ENCODE measurements around the gene MAML2.

MAML2 gene

GRCh38 chr11:96342961-96343711 is at the start of gene MAML2:
TSS of gene MAML2 (minus strand) at chr11:96343195. CDS start at chr11:96341895, 1,300 bp downstream.
- in situ Hi-C loops (cut with MboI; ENCODE audit: low sequenced_read_pairs), result no loop called here

- in situ Hi-C loops (cut with MboI; ENCODE audit: low sequenced_read_pairs), result loop anchor here (25.0 kb wide), 1 partner anchor 555 kb away; no protein-coding TSS in a partner anchor
Observed at GRCh38 chr11:96391698-96392307, 48.8 kb upstream of the MAML2 start.

- in situ Hi-C loops (cut with MboI; ENCODE audit: low sequenced_read_pairs), result loop anchor here (25.0 kb wide), 1 partner anchor 553 kb away; no protein-coding TSS in a partner anchor
Observed at GRCh38 chr11:96390488-96390792, 47.4 kb upstream of the MAML2 start.

- in situ Hi-C loops (cut with MboI; ENCODE audit: low sequenced_read_pairs), result loop anchor here (25.0 kb wide), 1 partner anchor 553 kb away; no protein-coding TSS in a partner anchor
Observed at GRCh38 chr11:96389720-96390487, 46.9 kb upstream of the MAML2 start, which contains the start of the genes CCDC82 and JRKL. TSS of gene CCDC82 (minus strand) at chr11:96389912. CDS start at chr11:96384747, 5,165 bp downstream. TSS of gene JRKL (plus strand) at chr11:96390013. CDS start at chr11:96390650, 637 bp downstream.

- in situ Hi-C loops (cut with MboI; ENCODE audit: low sequenced_read_pairs), result loop anchor here (25.0 kb wide), 1 partner anchor 552 kb away; no protein-coding TSS in a partner anchor
Observed at GRCh38 chr11:96388891-96389719, 46.1 kb upstream of the MAML2 start.

- in situ Hi-C loops (cut with MboI; ENCODE audit: low sequenced_read_pairs), result loop anchor here (25.0 kb wide), 1 partner anchor 548 kb away; no protein-coding TSS in a partner anchor
Observed at GRCh38 chr11:96385187-96385586, 42.2 kb upstream of the MAML2 start.

- in situ Hi-C loops (cut with MboI; ENCODE audit: low sequenced_read_pairs), result loop anchor here (25.0 kb wide), 1 partner anchor 547 kb away; no protein-coding TSS in a partner anchor
Observed at GRCh38 chr11:96384156-96384555, 41.2 kb upstream of the MAML2 start.

GRCh38 chr11:96376796-96377195 is 33.8 kb upstream of the MAML2 start:
- in situ Hi-C loops (cut with MboI; ENCODE audit: low sequenced_read_pairs), result loop anchor here (25.0 kb wide), 1 partner anchor 539 kb away; no protein-coding TSS in a partner anchor

GRCh38 chr11:96373826-96374225 is 30.8 kb upstream of the MAML2 start:
- in situ Hi-C loops (cut with MboI; ENCODE audit: low sequenced_read_pairs), result no loop called here

- in situ Hi-C loops (cut with MboI; ENCODE audit: low sequenced_read_pairs), result no loop called here
Observed at GRCh38 chr11:96367342-96367741, 24.3 kb upstream of the MAML2 start.

GRCh38 chr11:96366024-96366423 is 23.0 kb upstream of the MAML2 start:
- in situ Hi-C loops (cut with MboI; ENCODE audit: low sequenced_read_pairs), result no loop called here

- in situ Hi-C loops (cut with MboI; ENCODE audit: low sequenced_read_pairs), result no loop called here
Observed at GRCh38 chr11:96365493-96365892, 22.5 kb upstream of the MAML2 start.

GRCh38 chr11:96361778-96362177 is 18.8 kb upstream of the MAML2 start:
- in situ Hi-C loops (cut with MboI; ENCODE audit: low sequenced_read_pairs), result no loop called here

GRCh38 chr11:96358321-96358720 is 15.3 kb upstream of the MAML2 start:
- in situ Hi-C loops (cut with MboI; ENCODE audit: low sequenced_read_pairs), result no loop called here

- in situ Hi-C loops (cut with MboI; ENCODE audit: low sequenced_read_pairs), result no loop called here
Observed at GRCh38 chr11:96357794-96358193, 14.8 kb upstream of the MAML2 start.

GRCh38 chr11:96356848-96357247 is 13.9 kb upstream of the MAML2 start:
- in situ Hi-C loops (cut with MboI; ENCODE audit: low sequenced_read_pairs), result no loop called here

GRCh38 chr11:96342014-96342960 is 708 bp downstream of the MAML2 start:
- in situ Hi-C loops (cut with MboI; ENCODE audit: low sequenced_read_pairs), result no loop called here

- in situ Hi-C loops (cut with MboI; ENCODE audit: low sequenced_read_pairs), result no loop called here
Observed at GRCh38 chr11:96341211-96342013, 1.6 kb downstream of the MAML2 start.
